GM23248 (cell line): ENCODE measurements around the gene PML.

Experiments used
- EZH2 ChIP-seq: fragments of 200-600 bp; sonication (generic); IDR thresholded peaks from 2 replicates; pipeline ENCODE4 v1.6.1; 2018; ENCODE audit warnings: antibody characterized with exemption, mild to moderate bottlenecking; ENCODE audit not compliant: insufficient read depth, poor library complexity, severe bottlenecking
- EZH2phosphoT487 ChIP-seq: fragments of 200-600 bp; sonication (generic); IDR thresholded peaks from 2 replicates; pipeline ENCODE4 v1.6.1; 2018; ENCODE audit warnings: antibody characterized with exemption, moderate library complexity, mild to moderate bottlenecking, low read depth; ENCODE audit not compliant: insufficient read depth

GRCh38 chr15:74062671-74063070 lies 68.2 kb downstream of the PML start:
- TF ChIP-seq EZH2 = no peak
- TF ChIP-seq EZH2phosphoT487 = no peak
